ENCODE measurements around the gene LDLRAP1.

The LDLRAP1 gene

DNA sequence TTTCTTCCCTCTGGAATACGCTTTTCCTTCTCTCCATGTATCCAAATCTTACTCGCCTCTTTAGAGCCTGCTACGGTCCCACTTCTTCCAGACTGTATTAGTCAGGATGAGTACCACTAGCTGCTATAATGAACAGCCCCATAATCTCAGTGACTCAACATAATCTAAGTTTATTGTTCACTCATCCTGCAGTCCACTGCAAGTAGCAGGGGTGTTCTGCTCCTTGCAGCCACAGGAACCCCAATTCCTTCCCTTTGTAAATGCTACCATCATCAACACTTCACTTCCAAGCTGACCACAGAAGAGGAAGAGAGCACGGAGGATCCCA lies 18.1 kb upstream of the LDLRAP1 start:
- H3K27me3 ChIP-seq (ENCODE audit: insufficient read depth, low read length, poor library complexity, severe bottlenecking), result no peaks in the 10 kb centered on the region
- H3K79me2 ChIP-seq (ENCODE audit: insufficient read depth, low read length), result no peaks in the 10 kb centered on the region
- H3K9me3 ChIP-seq (ENCODE audit: insufficient read depth, low read depth, low read length), result no peaks in the 10 kb centered on the region
- H3K4me2 ChIP-seq (ENCODE audit: low read depth, low read length, poor library complexity, severe bottlenecking), result no peak overlapping the region
- no peaks in the 10 kb centered on the region for H4K20me1 ChIP-seq (ENCODE audit: insufficient read depth, low read length, poor library complexity, severe bottlenecking)
- TF ChIP-seq, protein P1, sequence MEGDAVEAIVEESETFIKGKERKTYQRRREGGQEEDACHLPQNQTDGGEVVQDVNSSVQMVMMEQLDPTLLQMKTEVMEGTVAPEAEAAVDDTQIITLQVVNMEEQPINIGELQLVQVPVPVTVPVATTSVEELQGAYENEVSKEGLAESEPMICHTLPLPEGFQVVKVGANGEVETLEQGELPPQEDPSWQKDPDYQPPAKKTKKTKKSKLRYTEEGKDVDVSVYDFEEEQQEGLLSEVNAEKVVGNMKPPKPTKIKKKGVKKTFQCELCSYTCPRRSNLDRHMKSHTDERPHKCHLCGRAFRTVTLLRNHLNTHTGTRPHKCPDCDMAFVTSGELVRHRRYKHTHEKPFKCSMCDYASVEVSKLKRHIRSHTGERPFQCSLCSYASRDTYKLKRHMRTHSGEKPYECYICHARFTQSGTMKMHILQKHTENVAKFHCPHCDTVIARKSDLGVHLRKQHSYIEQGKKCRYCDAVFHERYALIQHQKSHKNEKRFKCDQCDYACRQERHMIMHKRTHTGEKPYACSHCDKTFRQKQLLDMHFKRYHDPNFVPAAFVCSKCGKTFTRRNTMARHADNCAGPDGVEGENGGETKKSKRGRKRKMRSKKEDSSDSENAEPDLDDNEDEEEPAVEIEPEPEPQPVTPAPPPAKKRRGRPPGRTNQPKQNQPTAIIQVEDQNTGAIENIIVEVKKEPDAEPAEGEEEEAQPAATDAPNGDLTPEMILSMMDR (conservative IDR thresholded peaks at IDR 0.05; ENCODE audit: low read length), result no peak
- no peak for TF ChIP-seq EZH2phosphoT487 (IDR thresholded peaks at IDR 0.05; ENCODE audit: borderline replicate concordance)
- H3K36me3 ChIP-seq (ENCODE audit: insufficient read depth, low read length), result no peaks in the 10 kb centered on the region
- no peak overlapping the region for H3K9ac ChIP-seq (ENCODE audit: low read depth, low read length, poor library complexity, severe bottlenecking)
- no peak overlapping the region for H3K4me3 ChIP-seq (ENCODE audit: low read length, poor library complexity, severe bottlenecking)
- no peaks in the 10 kb centered on the region for H3K9me2 ChIP-seq (replicated peaks; ENCODE audit: low read depth, low read length)
- no peaks in the 10 kb centered on the region for H3K4me1 ChIP-seq (ENCODE audit: insufficient read depth, low read length, poor library complexity, severe bottlenecking)
- H3F3A ChIP-seq (ENCODE audit: low read depth), result no peaks in the 10 kb centered on the region
- no peak overlapping the region for H2AFZ ChIP-seq (ENCODE audit: low read length)

DNA sequence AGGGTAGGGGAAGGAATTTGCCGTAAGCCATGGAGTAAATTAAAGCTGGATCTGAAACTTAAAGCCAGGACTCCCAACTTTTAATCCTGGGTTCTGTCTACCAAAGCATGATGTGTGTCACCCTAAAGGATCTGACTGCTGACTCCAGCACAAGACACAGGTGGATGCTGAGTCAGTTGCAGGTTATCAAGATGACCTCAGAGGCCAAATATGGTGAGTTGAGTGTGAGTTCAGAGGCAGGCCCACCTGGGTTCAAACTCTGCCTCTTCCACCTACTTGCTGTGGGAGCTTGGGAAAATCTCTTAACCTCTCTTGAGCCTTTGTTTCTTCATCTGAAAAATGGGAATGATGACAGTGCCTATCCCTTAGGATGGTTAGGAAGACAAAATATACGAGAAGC lies 16.7 kb upstream of the LDLRAP1 start:
- no peaks in the 10 kb centered on the region for H3K9me2 ChIP-seq (replicated peaks; ENCODE audit: low read depth, low read length)

DNA sequence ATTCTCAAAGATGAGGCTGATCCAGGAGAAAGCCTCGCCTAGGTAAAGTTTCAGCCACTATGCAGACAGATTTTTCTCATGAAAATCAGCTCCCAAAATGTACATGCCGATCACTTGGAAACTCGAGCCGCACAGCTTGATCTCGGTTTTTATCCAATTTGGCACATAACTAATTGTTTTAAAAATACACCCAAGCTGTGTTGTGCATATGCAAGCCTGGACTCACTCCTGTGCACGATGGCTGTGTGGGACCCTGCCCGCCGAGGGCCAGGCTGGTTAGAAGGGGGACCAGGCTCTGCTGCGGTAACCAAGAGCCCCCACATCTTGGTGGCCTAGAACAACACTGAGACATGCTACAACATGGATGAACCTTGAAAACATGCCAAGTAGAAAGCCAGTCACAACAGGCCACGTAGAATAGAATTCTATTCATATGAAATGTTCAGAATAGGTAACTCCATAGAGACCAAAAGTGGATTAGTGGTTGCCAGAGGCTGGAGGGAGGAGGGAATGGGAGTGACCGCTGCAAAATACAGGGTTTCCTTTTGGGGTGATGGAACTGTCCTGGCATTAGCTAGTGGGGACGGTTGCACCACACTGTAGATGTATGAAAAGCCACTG lies 16.1 kb upstream of the LDLRAP1 start:
- Histone ChIP-seq H2AFZ (ENCODE audit: low read length) (no peak overlapping the region), H3K9me2 (replicated peaks; ENCODE audit: low read depth, low read length) (no peaks in the 10 kb centered on the region), H3K4me2 (ENCODE audit: low read depth, low read length, poor library complexity, severe bottlenecking) (no peak overlapping the region), H3K9me3 (ENCODE audit: insufficient read depth, low read depth, low read length) (no peaks in the 10 kb centered on the region), H3F3A (ENCODE audit: low read depth) (no peaks in the 10 kb centered on the region), H3K79me2 (ENCODE audit: insufficient read depth, low read length) (no peaks in the 10 kb centered on the region), H3K9ac (ENCODE audit: low read depth, low read length, poor library complexity, severe bottlenecking) (no peak overlapping the region), H3K27me3 (ENCODE audit: insufficient read depth, low read length, poor library complexity, severe bottlenecking) (no peaks in the 10 kb centered on the region), H3K36me3 (ENCODE audit: insufficient read depth, low read length) (no peaks in the 10 kb centered on the region), H3K4me3 (ENCODE audit: low read length, poor library complexity, severe bottlenecking) (no peak overlapping the region), H3K4me1 (ENCODE audit: insufficient read depth, low read length, poor library complexity, severe bottlenecking) (no peaks in the 10 kb centered on the region), H4K20me1 (ENCODE audit: insufficient read depth, low read length, poor library complexity, severe bottlenecking) (no peaks in the 10 kb centered on the region)
- no peak for TF ChIP-seq EZH2phosphoT487 (IDR thresholded peaks at IDR 0.05; ENCODE audit: borderline replicate concordance)
- TF ChIP-seq, protein P1 (conservative IDR thresholded peaks at IDR 0.05; ENCODE audit: low read length), result no peak

More for the DNA sequence above, 16.7 kb upstream of the LDLRAP1 start:
- H3F3A ChIP-seq (ENCODE audit: low read depth), result no peaks in the 10 kb centered on the region
- no peaks in the 10 kb centered on the region for H3K79me2 ChIP-seq (ENCODE audit: insufficient read depth, low read length)
- H3K9me3 ChIP-seq (ENCODE audit: insufficient read depth, low read depth, low read length), result no peaks in the 10 kb centered on the region
- no peak overlapping the region for H3K9ac ChIP-seq (ENCODE audit: low read depth, low read length, poor library complexity, severe bottlenecking)
- no peaks in the 10 kb centered on the region for H3K4me1 ChIP-seq (ENCODE audit: insufficient read depth, low read length, poor library complexity, severe bottlenecking)
- H3K36me3 ChIP-seq (ENCODE audit: insufficient read depth, low read length), result no peaks in the 10 kb centered on the region
- H4K20me1 ChIP-seq (ENCODE audit: insufficient read depth, low read length, poor library complexity, severe bottlenecking), result no peaks in the 10 kb centered on the region
- no peak overlapping the region for H3K4me2 ChIP-seq (ENCODE audit: low read depth, low read length, poor library complexity, severe bottlenecking)
- H2AFZ ChIP-seq (ENCODE audit: low read length), result no peak overlapping the region
- TF ChIP-seq EZH2phosphoT487 (IDR thresholded peaks at IDR 0.05; ENCODE audit: borderline replicate concordance), result no peak
- TF ChIP-seq, protein P1 (conservative IDR thresholded peaks at IDR 0.05; ENCODE audit: low read length), result no peak
- no peak overlapping the region for H3K4me3 ChIP-seq (ENCODE audit: low read length, poor library complexity, severe bottlenecking)
- H3K27me3 ChIP-seq (ENCODE audit: insufficient read depth, low read length, poor library complexity, severe bottlenecking), result no peaks in the 10 kb centered on the region
